PC-3 (cell line): Measurements from ENCODE around the gene FANCG. TPM values are rescaled to one million over a fixed set of nuclear protein-coding genes. Genes with fewer than 3 reads are reported as not detected.

Source experiments
- ATAC-seq: fragments of 200-7000 bp; cut with Tn5 transposase; 2 replicates; pipeline ENCODE4 v1.9.1; 2020; ENCODE audit warnings: mild to moderate bottlenecking, moderate library complexity
- BruUV-seq: library from RNA; stranded (reverse); fragments of 400-500 nt; replicated peaks from 2 replicates; lab custom pipeline; 2021; lab: Mats Ljungman, UMichigan
- CTCF ChIA-PET: fragments of 300-600 bp; sonication (Branson Sonifier 250); formaldehyde crosslinking; loops from one replicate; lab custom pipeline; 2022; ENCODE audit warnings: antibody characterized with exemption; lab: Charles Lee
- POLR2A ChIA-PET: fragments of 300-600 bp; sonication (Branson Sonifier 250); formaldehyde crosslinking; loops from one replicate; lab custom pipeline; 2022; ENCODE audit warnings: antibody characterized with exemption; ENCODE audit not compliant: unreplicated experiment; lab: Charles Lee
- DNase-seq: peaks from one replicate; pipeline ENCODE4 v3.0.0-alpha.2; 2015
- H2AFZ ChIP-seq: fragments of 300-600 bp; sonication (generic); 2 replicates; pipeline ENCODE4 v1.6.0; 2016; ENCODE audit warnings: antibody characterized with exemption, low read length
- H3F3A ChIP-seq: fragments of 300-600 bp; sonication (generic); one replicate; pipeline ENCODE4 v1.6.0; 2017; ENCODE audit warnings: antibody characterized with exemption, low read length, control low read depth, mild to moderate bottlenecking; ENCODE audit not compliant: unreplicated experiment
- H3K27ac ChIP-seq: fragments of 300-600 bp; sonication (generic); 2 replicates; pipeline ENCODE4 v1.5.1; 2016; ENCODE audit warnings: mild to moderate bottlenecking, low read length
- H3K27me3 ChIP-seq: fragments of 300-600 bp; sonication (generic); 2 replicates; pipeline ENCODE4 v1.6.1; 2016; ENCODE audit warnings: low read length, mixed read lengths
- H3K36me3 ChIP-seq: fragments of 300-600 bp; sonication (generic); 2 replicates; pipeline ENCODE4 v1.6.1; 2016; ENCODE audit warnings: low read depth, mixed run types, low read length, mixed read lengths
- H3K4me1 ChIP-seq: fragments of 300-600 bp; sonication (generic); 2 replicates; pipeline ENCODE4 v1.5.1; 2016; ENCODE audit warnings: low read length; ENCODE audit not compliant: insufficient read depth
- H3K4me2 ChIP-seq: fragments of 300-600 bp; sonication (generic); 2 replicates; pipeline ENCODE4 v1.6.0; 2016; ENCODE audit warnings: low read length
- H3K4me3 ChIP-seq: fragments of 300-600 bp; sonication (generic); 2 replicates; pipeline ENCODE4 v1.5.1; 2016; ENCODE audit warnings: mild to moderate bottlenecking, low read length, mixed read lengths
- H3K79me2 ChIP-seq: fragments of 300-600 bp; sonication (generic); 2 replicates; pipeline ENCODE4 v1.6.1; 2017; ENCODE audit warnings: low read length, mixed read lengths
- H3K9ac ChIP-seq: fragments of 300-600 bp; sonication (generic); 2 replicates; pipeline ENCODE4 v1.6.0; 2016; ENCODE audit warnings: mild to moderate bottlenecking, low read length
- H3K9me2 ChIP-seq: fragments of 300-600 bp; sonication (generic); replicated peaks from 2 replicates; pipeline ENCODE4 v1.6.1; 2016; ENCODE audit warnings: mixed run types, low read length, mixed read lengths
- H3K9me3 ChIP-seq: fragments of 300-600 bp; sonication (generic); 2 replicates; pipeline ENCODE4 v1.6.1; 2016; ENCODE audit warnings: low read length, mixed read lengths
- H4K20me1 ChIP-seq: fragments of 300-600 bp; sonication (generic); 2 replicates; pipeline ENCODE4 v1.6.1; 2016; ENCODE audit warnings: low read length, mixed read lengths
- CTCF ChIP-seq: fragments of 300-600 bp; sonication (generic); conservative IDR thresholded peaks from 2 replicates; pipeline ENCODE4 v1.5.1; 2017; ENCODE audit warnings: antibody characterized with exemption, low read depth, mild to moderate bottlenecking, low read length
- EZH2 ChIP-seq: fragments of 300-600 bp; sonication (generic); IDR thresholded peaks from one replicate; pipeline ENCODE4 v1.6.1; 2017; ENCODE audit warnings: antibody characterized with exemption, mild to moderate bottlenecking, low read length; ENCODE audit not compliant: unreplicated experiment
- EZH2phosphoT487 ChIP-seq: fragments of 300-600 bp; sonication (generic); IDR thresholded peaks from 2 replicates; pipeline ENCODE4 v1.6.1; 2018; ENCODE audit warnings: mild to moderate bottlenecking, antibody characterized with exemption, low read length, borderline replicate concordance
- intact Hi-C: fragments of 100-400 bp; cut with micrococcal nuclease; formaldehyde crosslinking; loops from 2 replicates; pipeline ENCODE4 v1.9.0; 2023
- total RNA-seq: library from RNA; depleted of rRNA; stranded (reverse); fragments of >200 nt; gene quantifications from 2 replicates; pipeline ENCODE4 v1.2.3, GENCODE V29; 2014

The FANCG gene
- total RNA-seq, 1 experiment from 2014 or later, result 32.6 TPM

DNA sequence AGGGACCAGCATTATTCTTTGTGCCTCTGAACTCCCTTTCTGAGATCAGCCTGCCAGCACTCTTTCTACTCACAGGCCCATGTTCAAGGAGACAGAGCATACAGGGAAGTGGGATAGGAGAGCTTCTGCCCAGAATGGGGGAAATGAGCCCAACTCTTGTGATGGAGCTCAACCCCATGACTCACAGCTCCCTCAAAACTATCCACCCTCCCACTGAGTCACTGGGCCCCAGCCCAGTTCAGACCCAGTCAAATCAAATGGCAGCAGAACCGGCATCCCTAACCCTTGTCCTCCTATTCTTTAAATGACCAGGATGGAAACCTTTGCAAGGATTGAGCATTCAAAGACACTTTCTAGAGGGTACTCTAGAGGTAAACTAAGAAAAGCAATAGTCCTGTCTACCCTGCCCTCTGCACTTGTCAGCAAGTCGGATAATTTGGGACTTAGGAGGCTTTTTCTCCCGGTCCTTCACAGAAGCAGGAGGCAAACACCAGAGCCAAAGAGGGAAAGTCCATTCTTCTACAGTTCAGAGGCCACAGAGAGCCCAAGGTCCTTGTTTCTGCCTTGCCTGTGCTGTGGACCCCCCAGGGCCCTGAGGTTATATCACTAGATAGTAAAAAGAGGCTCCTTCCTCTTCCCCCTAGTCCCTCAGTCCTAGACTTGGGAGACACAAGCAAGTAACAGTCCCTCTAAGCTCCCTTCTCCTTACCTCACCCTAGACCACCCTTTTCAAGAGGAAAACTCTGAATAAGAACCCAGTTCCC, 32.7 kb upstream of the FANCG start:
- peaks cover 49% of the 10 kb centered on the region for H3K4me1 ChIP-seq
- H3K9me3 ChIP-seq, result no peaks in the 10 kb centered on the region
- ChIA-PET POLR2A (no interaction called here), CTCF (interaction anchor here (0.6 kb wide), 2 partner anchors 9 to 456 kb away, joined by 3 to 5 read pairs; no protein-coding TSS in a partner anchor)
- H3K4me3 ChIP-seq, result peak overlapping the region; percentile 43; the same call in 1 of the 2 replicates
- ATAC-seq, result no peak
- H3K27ac ChIP-seq, result peak overlapping the region; percentile 41
- H3K79me2 ChIP-seq, result no peaks in the 10 kb centered on the region
- no peaks in the 10 kb centered on the region for H3K9me2 ChIP-seq
- no peak overlapping the region for H2AFZ ChIP-seq
- no peaks in the 10 kb centered on the region; the same call in 1 of the 2 replicates for H3K36me3 ChIP-seq
- peak; percentile 48 for DNase-seq
- H3K9ac ChIP-seq, result no peak overlapping the region
- TF ChIP-seq EZH2 (no peak), EZH2phosphoT487 (no peak), CTCF (no peak)
- no peaks in the 10 kb centered on the region for H3K27me3 ChIP-seq
- H3F3A ChIP-seq, result no peaks in the 10 kb centered on the region
- intact Hi-C loops, result no loop called here
- H3K4me2 ChIP-seq, result peak overlapping the region; percentile 73
- BruUV-seq, result no TSS peak
- H4K20me1 ChIP-seq, result no peaks in the 10 kb centered on the region

DNA sequence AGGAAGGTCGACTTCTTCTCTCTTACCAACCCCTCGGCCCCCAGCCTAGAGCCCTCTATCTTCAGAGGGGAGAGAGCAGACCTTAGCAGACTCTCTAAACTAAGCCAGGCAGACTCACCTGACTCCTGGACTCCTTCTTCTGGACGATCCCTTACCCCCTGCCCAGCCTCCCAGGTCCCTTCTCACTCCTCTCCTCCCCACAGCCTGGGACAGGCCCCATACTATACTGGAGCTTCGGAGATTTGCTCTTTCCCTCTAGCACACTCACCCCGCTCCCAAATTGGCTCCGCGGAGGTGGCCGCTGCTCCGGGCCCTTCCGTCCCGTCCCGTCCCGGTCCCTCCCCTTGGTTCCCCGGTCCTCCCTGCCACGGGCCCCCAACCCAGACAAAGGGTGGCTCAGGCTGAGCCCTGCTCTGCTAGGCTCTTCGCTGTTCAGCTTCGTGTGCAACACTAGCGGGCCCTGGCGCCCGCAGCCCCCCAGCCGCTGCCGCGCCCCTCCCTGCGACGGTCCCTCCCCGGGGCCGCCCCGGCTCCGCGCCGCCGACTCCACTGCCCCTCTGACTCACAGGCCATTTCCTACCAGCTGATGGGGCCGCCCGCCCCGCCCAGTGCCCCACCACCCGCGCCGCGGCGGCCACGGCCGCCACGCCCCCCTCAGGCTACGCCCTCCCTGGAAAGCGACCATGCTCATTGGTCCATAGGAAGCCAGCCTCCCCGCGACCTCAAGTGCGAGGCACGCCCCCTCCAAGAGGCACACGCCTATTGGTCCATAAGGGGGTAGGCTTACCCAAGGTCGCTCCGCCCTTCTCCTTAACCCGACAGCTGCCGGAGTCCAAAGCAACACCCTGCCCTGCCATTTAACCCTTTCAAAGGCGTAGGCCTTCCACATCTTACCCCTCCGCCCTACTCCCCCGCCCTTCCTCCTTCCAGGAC, 31.5 kb upstream of the FANCG start:
- H3F3A ChIP-seq, result no peaks in the 10 kb centered on the region
- peak overlapping the region; percentile 80 for H2AFZ ChIP-seq
- no peaks in the 10 kb centered on the region for H3K79me2 ChIP-seq
- peak overlapping the region; percentile 82 for H3K4me3 ChIP-seq
- POLR2A ChIA-PET, result interaction anchor here (0.6 kb wide), 2 partner anchors 50 to 52 kb away, joined by 4 to 7 read pairs; no protein-coding TSS in a partner anchor
- peak overlapping the region; percentile 41 for H3K27ac ChIP-seq
- H3K4me1 ChIP-seq, result peaks cover 44% of the 10 kb centered on the region
- H3K36me3 ChIP-seq, result no peaks in the 10 kb centered on the region
- H3K4me2 ChIP-seq, result peak overlapping the region; percentile 94
- CTCF ChIA-PET, result interaction anchor here (0.6 kb wide), 1 partner anchor 8 kb away, joined by 5 read pairs; no protein-coding TSS in a partner anchor
- peak; percentile 62 for ATAC-seq
- no peaks in the 10 kb centered on the region for H3K9me2 ChIP-seq
- no peaks in the 10 kb centered on the region for H4K20me1 ChIP-seq
- intact Hi-C loops, result no loop called here
- peak; percentile 94 for DNase-seq
- BruUV-seq, result no TSS peak
- H3K9ac ChIP-seq, result peak overlapping the region; percentile 63
- no peaks in the 10 kb centered on the region for H3K9me3 ChIP-seq
- H3K27me3 ChIP-seq, result no peaks in the 10 kb centered on the region
- TF ChIP-seq EZH2phosphoT487 (no peak), EZH2 (no peak), CTCF (no peak)
